Endothelial cell (in vitro differentiated cells): ENCODE data around the gene BCOR. TPM values are rescaled to one million over a fixed set of nuclear protein-coding genes. Genes with fewer than 3 reads are reported as not detected.

Source experiments
- DNase-seq: peaks from one replicate; pipeline ENCODE4 v3.0.0; 2021; ENCODE audit warnings: low spot score
- H3K27ac Mint-ChIP-seq: one replicate; pipeline ENCODE4 v1.8.0; 2021; ENCODE audit warnings: mixed read lengths, inconsistent platforms; ENCODE audit not compliant: unreplicated experiment
- H3K27me3 Mint-ChIP-seq: one replicate; pipeline ENCODE4 v1.8.0; 2021; ENCODE audit warnings: mild to moderate bottlenecking, moderate library complexity, mixed read lengths, inconsistent platforms; ENCODE audit not compliant: unreplicated experiment
- H3K36me3 Mint-ChIP-seq: one replicate; pipeline ENCODE4 v1.8.0; 2021; ENCODE audit warnings: mild to moderate bottlenecking, low read depth, mixed read lengths, inconsistent platforms; ENCODE audit not compliant: unreplicated experiment
- H3K4me1 Mint-ChIP-seq: one replicate; pipeline ENCODE4 v1.8.0; 2021; ENCODE audit warnings: mild to moderate bottlenecking, mixed read lengths, inconsistent platforms; ENCODE audit not compliant: unreplicated experiment
- H3K4me3 Mint-ChIP-seq: one replicate; pipeline ENCODE4 v1.8.0; 2021; ENCODE audit warnings: mild to moderate bottlenecking, mixed read lengths, inconsistent platforms; ENCODE audit not compliant: unreplicated experiment
- H3K9me3 Mint-ChIP-seq: one replicate; pipeline ENCODE4 v1.8.0; 2021; ENCODE audit warnings: mixed read lengths, inconsistent platforms; ENCODE audit not compliant: unreplicated experiment
- total RNA-seq: library from RNA; stranded (reverse); fragmentation: NEBNext Ultra II Directional; extraction: Animal tissue kit (Norgen Biotek cat#: 25700); gene quantifications from one replicate; pipeline ENCODE4 v1.2.1, GENCODE V29; 2021; ENCODE audit not compliant: unreplicated experiment
- TF ChIP-seq, protein P1 (sequence below): fragments of 200-600 bp; sonication (generic); IDR thresholded peaks from one replicate; pipeline ENCODE4 v1.5.0; 2021; ENCODE audit warnings: antibody characterized with exemption; ENCODE audit not compliant: unreplicated experiment

The BCOR gene
- total RNA-seq, 1 donor from 2014 or later: 34.5 TPM

DNA sequence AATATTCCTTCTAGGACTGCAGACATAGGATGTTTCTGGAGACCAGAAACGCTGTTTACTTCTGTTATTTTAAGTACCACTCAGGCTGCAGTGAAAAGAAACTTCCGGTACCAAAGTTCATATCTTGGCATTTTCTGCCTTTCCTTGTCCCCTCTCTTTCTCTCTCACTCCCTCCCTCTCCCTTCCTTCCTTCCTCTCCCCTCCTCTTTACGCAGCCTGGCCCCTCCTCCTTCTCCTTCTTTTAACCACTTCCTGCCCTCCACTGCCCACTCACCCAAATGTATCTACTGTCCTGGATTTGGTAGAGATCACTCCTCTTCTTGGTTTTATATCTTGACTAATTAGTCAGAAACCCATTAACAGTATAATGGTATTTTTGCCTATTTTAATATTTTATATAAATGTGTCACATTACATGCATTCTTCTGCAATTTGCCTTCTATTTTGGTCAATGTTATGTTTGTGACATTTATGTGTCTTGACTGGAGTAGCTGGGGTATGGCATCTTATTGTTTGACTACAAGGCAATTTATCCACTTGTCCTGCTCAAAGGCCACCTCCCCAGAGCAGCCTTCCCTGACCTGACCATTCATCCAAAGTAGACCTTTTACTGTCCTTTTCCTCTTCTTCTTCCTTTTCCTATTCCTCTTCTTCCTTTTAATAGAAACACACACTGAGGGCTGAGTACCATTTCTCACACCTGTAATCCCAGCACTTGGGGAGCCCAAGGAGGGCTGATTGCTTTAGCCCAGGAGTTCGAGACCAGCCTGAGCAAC is 56.9 kb downstream of the BCOR start:
- no peak overlapping the region for H3K4me3 Mint-ChIP-seq
- peaks cover 2% of the 10 kb centered on the region for H3K27me3 Mint-ChIP-seq
- H3K27ac Mint-ChIP-seq: peak overlapping the region; percentile 77
- TF ChIP-seq, protein P1, sequence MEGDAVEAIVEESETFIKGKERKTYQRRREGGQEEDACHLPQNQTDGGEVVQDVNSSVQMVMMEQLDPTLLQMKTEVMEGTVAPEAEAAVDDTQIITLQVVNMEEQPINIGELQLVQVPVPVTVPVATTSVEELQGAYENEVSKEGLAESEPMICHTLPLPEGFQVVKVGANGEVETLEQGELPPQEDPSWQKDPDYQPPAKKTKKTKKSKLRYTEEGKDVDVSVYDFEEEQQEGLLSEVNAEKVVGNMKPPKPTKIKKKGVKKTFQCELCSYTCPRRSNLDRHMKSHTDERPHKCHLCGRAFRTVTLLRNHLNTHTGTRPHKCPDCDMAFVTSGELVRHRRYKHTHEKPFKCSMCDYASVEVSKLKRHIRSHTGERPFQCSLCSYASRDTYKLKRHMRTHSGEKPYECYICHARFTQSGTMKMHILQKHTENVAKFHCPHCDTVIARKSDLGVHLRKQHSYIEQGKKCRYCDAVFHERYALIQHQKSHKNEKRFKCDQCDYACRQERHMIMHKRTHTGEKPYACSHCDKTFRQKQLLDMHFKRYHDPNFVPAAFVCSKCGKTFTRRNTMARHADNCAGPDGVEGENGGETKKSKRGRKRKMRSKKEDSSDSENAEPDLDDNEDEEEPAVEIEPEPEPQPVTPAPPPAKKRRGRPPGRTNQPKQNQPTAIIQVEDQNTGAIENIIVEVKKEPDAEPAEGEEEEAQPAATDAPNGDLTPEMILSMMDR: no peak
- DNase-seq: no peak
- no peaks in the 10 kb centered on the region for H3K9me3 Mint-ChIP-seq
- H3K4me1 Mint-ChIP-seq: peaks cover 9% of the 10 kb centered on the region
- peaks cover 3% of the 10 kb centered on the region for H3K36me3 Mint-ChIP-seq

DNA sequence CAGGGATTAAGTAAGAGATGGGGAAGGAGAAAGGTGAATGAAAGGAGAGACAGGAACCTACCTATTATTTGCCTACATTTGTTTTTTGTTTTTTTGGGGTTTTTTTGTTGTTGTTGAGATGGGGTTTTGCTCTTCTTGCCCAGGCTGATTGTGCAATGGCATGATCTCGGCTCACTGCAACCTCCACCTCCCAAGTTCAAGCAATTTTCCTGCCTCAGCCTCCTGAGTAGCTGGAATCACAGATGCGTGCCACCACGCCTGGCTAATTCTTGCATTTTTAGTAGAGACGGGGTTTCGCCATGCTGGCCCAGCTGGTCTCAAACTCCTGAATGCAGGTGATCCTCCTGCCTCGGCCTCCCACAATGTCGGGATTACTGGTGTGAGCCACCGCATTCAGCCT is 57.9 kb downstream of the BCOR start:
- no peak overlapping the region for H3K4me3 Mint-ChIP-seq
- H3K27me3 Mint-ChIP-seq: peaks cover 2% of the 10 kb centered on the region
- DNase-seq: no peak
- no peaks in the 10 kb centered on the region for H3K9me3 Mint-ChIP-seq
- peaks cover 9% of the 10 kb centered on the region for H3K4me1 Mint-ChIP-seq
- TF ChIP-seq, protein P1: no peak
- peaks cover 3% of the 10 kb centered on the region for H3K36me3 Mint-ChIP-seq
- H3K27ac Mint-ChIP-seq: no peak overlapping the region

DNA sequence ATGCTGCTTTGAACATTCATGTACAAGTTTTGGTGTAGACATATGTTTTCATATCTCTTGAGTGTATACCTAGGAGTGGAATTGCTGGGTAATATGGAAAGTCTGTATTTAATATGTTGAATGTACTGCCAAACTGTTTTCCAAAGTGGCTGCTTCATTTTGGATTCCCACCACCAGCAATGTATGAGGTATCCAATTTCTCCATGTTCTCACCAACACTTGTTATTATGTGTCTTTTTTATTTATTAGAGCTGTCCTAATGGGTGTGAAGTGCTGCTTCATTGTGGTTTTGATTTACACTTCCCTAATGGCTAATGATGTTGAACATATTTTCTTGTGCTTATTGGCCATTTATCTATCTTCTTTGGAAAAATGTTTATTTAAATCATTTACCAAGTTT is 60.4 kb downstream of the BCOR start:
- Mint-ChIP-seq H3K4me1 (peaks cover 9% of the 10 kb centered on the region), H3K9me3 (no peaks in the 10 kb centered on the region), H3K4me3 (no peak overlapping the region), H3K36me3 (no peaks in the 10 kb centered on the region), H3K27me3 (peaks cover 3% of the 10 kb centered on the region), H3K27ac (no peak overlapping the region)
- DNase-seq: no peak
- TF ChIP-seq, protein P1: no peak

DNA sequence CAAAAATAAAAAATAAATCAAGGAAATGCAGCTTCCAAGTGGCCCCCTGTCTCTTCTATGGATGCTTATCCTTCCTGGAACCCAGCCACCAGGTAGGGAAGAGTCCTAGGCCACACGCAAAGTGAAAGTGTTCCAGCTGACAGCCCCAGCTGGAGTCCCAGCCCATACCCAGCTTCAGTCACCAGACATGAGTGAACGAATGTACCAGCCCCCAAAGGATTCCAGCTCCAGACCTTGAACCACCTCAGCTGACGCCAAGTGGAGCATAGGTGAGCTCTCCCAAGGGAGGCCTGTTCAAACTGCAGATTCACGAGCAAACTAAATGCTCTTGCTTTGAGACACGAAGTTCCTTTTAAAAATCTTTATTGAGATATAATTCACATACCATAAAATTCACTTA is 62.0 kb downstream of the BCOR start:
- Mint-ChIP-seq H3K36me3 (no peaks in the 10 kb centered on the region), H3K27me3 (peaks cover 2% of the 10 kb centered on the region), H3K27ac (no peak overlapping the region), H3K9me3 (no peaks in the 10 kb centered on the region), H3K4me3 (no peak overlapping the region), H3K4me1 (no peaks in the 10 kb centered on the region)
- TF ChIP-seq, protein P1: no peak
- no peak for DNase-seq

DNA sequence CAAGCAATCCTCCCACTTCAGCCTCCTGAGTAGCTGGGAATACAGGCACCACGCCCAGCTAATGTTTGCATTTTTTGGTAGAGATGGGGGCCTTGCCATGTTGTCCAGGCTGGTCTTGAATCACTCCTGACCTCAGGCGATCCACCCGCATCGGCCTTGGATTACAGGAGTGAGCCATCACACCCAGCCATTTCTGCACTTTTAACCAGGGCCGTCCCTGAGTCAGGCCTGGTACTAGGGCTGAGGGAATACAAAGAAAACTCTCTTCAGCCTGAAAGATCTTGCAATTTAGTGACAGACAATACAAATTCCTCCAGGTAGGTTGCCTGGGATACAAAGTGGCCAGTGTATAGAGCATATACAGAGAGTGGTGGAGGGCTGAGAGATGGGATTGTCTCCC is 65.8 kb downstream of the BCOR start:
- no peak overlapping the region for H3K27ac Mint-ChIP-seq
- DNase-seq: no peak
- H3K4me3 Mint-ChIP-seq: no peak overlapping the region
- TF ChIP-seq, protein P1: no peak
- H3K9me3 Mint-ChIP-seq: no peaks in the 10 kb centered on the region
- no peaks in the 10 kb centered on the region for H3K4me1 Mint-ChIP-seq
- peaks cover 2% of the 10 kb centered on the region for H3K27me3 Mint-ChIP-seq
- no peaks in the 10 kb centered on the region for H3K36me3 Mint-ChIP-seq
